DND-41 (cell line): ENCODE data around the gene ARHGEF35.

ENCODE experiments used
- ATAC-seq: fragments of 200-7000 bp; cut with Tn5 transposase; 3 replicates; pipeline ENCODE4 v1.9.1; 2021; ENCODE audit warnings: low read depth; ENCODE audit not compliant: insufficient read depth
- DNase-seq: peaks from one replicate; pipeline ENCODE4 v3.0.0-alpha.2; 2020
- H2AFZ ChIP-seq: 2 replicates; pipeline ENCODE4 v1.6.0; 2012; ENCODE audit warnings: low read depth, low read length
- H3K27ac ChIP-seq: 2 replicates; pipeline ENCODE4 v1.5.1; 2012; ENCODE audit warnings: low read length, inconsistent platforms
- H3K27me3 ChIP-seq: fragments of 200-600 bp; sonication (generic); 2 replicates; pipeline ENCODE4 v1.6.0; 2012; ENCODE audit warnings: low read length, mild to moderate bottlenecking, inconsistent platforms; ENCODE audit not compliant: insufficient read depth, poor library complexity
- H3K36me3 ChIP-seq: 2 replicates; pipeline ENCODE4 v1.5.1; 2012; ENCODE audit warnings: low read length, inconsistent platforms; ENCODE audit not compliant: insufficient read depth
- H3K4me1 ChIP-seq: 2 replicates; pipeline ENCODE4 v1.5.1; 2012; ENCODE audit warnings: mild to moderate bottlenecking, low read length; ENCODE audit not compliant: insufficient read depth
- H3K4me2 ChIP-seq: 2 replicates; pipeline ENCODE4 v1.6.0; 2012; ENCODE audit warnings: mild to moderate bottlenecking, moderate library complexity, low read length, inconsistent platforms; ENCODE audit not compliant: insufficient read depth
- H3K4me3 ChIP-seq, 2 experiments: fragments of 200-600 bp in 1 of 2; shearing (Covaris generic) in 1 of 2; 2 replicates each; pipeline ENCODE4 v1.5.1; 2012 to 2016; ENCODE audit warnings: inconsistent platforms in 2 of 2, low read length in 2 of 2, mild to moderate bottlenecking in 2 of 2, low read depth in 1 of 2, moderate library complexity in 1 of 2
- H3K79me2 ChIP-seq: 2 replicates; pipeline ENCODE4 v1.6.0; 2012; ENCODE audit warnings: low read length, inconsistent platforms; ENCODE audit not compliant: insufficient read depth
- H3K9ac ChIP-seq: 2 replicates; pipeline ENCODE4 v1.6.0; 2012; ENCODE audit warnings: low read depth, mild to moderate bottlenecking, inconsistent platforms, low read length, moderate library complexity
- H3K9me3 ChIP-seq: 2 replicates; pipeline ENCODE4 v1.5.1; 2012; ENCODE audit warnings: low read length, moderate library complexity, mild to moderate bottlenecking, inconsistent platforms; ENCODE audit not compliant: insufficient read depth, severe bottlenecking
- H4K20me1 ChIP-seq: 2 replicates; pipeline ENCODE4 v1.6.0; 2012; ENCODE audit warnings: low read length; ENCODE audit not compliant: insufficient read depth
- EZH2 ChIP-seq: IDR thresholded peaks from 3 replicates; pipeline ENCODE4 v1.6.1; 2012; ENCODE audit warnings: borderline replicate concordance, low read depth, mild to moderate bottlenecking, moderate library complexity, low read length, inconsistent platforms; ENCODE audit not compliant: severe bottlenecking
- TF ChIP-seq, protein P1 (sequence below): IDR thresholded peaks from 2 replicates; pipeline ENCODE4 v1.5.1; 2012; ENCODE audit warnings: borderline replicate concordance, low read length, moderate library complexity, mild to moderate bottlenecking; ENCODE audit not compliant: poor library complexity, severe bottlenecking; ENCODE audit errors: extremely low read depth

The ARHGEF35 gene

DNA sequence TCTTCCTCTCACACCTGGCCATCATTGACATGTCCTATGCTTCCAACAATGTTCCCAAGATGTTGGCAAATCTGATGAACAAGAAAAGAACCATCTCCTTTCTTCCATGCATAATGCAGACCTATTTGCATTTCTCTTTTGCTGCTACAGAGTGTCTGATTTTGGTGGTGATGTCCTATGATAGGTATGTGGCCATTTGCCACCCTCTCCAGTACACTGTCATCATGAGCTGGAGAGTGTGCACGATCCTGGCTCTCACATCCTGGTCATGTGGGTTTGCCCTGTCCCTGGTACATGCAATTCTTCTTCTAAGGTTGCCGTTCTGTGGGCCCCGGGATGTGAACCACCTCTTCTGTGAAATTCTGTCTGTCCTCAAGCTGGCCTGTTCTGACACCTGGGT, 53.4 kb downstream of the ARHGEF35 start:
- Histone ChIP-seq H3K36me3 (no peaks in the 10 kb centered on the region), H3K79me2 (no peaks in the 10 kb centered on the region), H3K27ac (no peak overlapping the region), H2AFZ (no peak overlapping the region), H3K4me3 (no peak overlapping the region), H3K9ac (no peak overlapping the region), H3K4me1 (no peaks in the 10 kb centered on the region), H3K9me3 (peaks cover 2% of the 10 kb centered on the region), H3K4me2 (no peak overlapping the region), H4K20me1 (no peaks in the 10 kb centered on the region), H3K27me3 (no peaks in the 10 kb centered on the region)
- TF ChIP-seq, protein P1, sequence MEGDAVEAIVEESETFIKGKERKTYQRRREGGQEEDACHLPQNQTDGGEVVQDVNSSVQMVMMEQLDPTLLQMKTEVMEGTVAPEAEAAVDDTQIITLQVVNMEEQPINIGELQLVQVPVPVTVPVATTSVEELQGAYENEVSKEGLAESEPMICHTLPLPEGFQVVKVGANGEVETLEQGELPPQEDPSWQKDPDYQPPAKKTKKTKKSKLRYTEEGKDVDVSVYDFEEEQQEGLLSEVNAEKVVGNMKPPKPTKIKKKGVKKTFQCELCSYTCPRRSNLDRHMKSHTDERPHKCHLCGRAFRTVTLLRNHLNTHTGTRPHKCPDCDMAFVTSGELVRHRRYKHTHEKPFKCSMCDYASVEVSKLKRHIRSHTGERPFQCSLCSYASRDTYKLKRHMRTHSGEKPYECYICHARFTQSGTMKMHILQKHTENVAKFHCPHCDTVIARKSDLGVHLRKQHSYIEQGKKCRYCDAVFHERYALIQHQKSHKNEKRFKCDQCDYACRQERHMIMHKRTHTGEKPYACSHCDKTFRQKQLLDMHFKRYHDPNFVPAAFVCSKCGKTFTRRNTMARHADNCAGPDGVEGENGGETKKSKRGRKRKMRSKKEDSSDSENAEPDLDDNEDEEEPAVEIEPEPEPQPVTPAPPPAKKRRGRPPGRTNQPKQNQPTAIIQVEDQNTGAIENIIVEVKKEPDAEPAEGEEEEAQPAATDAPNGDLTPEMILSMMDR = no peak
- no peak for TF ChIP-seq EZH2
- DNase-seq (no peak), ATAC-seq (no peak)

- DNase-seq = no peak
- no peaks in the 10 kb centered on the region for H4K20me1 ChIP-seq
- no peaks in the 10 kb centered on the region for H3K36me3 ChIP-seq
- H3K27me3 ChIP-seq = no peaks in the 10 kb centered on the region
- no peak overlapping the region for H3K4me3 ChIP-seq
- no peak for ATAC-seq
- H3K9me3 ChIP-seq = no peaks in the 10 kb centered on the region
- no peak overlapping the region for H3K9ac ChIP-seq
- H3K4me2 ChIP-seq = no peak overlapping the region
- no peak for TF ChIP-seq EZH2
- TF ChIP-seq, protein P1 = no peak
- no peaks in the 10 kb centered on the region for H3K4me1 ChIP-seq
- no peaks in the 10 kb centered on the region for H3K79me2 ChIP-seq
- no peak overlapping the region for H2AFZ ChIP-seq
- H3K27ac ChIP-seq = no peak overlapping the region
These were observed 58.1 kb downstream of the ARHGEF35 start for GRCh38 chr7:144137501-144137900.
